ENCODE measurements around the gene NPFFR1.
"Not testable (repeated sequence)": the region's sequence is repeated elsewhere in the genome, so short reads cannot be mapped to it uniquely, and the experiment has no call there.

Gene NPFFR1

GRCh38 chr10:70284542-70285475 lies 1.0 kb upstream of the NPFFR1 start:
- DNase-seq, result no peak

GRCh38 chr10:70283071-70283444 lies 746 bp downstream of the NPFFR1 start:
- DNase-seq, result no peak

- no peak for DNase-seq
Observed at GRCh38 chr10:70281609-70282008, 2.2 kb downstream of the NPFFR1 start.

- DNase-seq, result no peak
Observed at GRCh38 chr10:70280099-70280498, 3.7 kb downstream of the NPFFR1 start.

GRCh38 chr10:70277396-70278030 lies 6.3 kb downstream of the NPFFR1 start:
- DNase-seq, result no peak

GRCh38 chr10:70274643-70275042 lies 9.2 kb downstream of the NPFFR1 start:
- no peak for DNase-seq

GRCh38 chr10:70272925-70273316 lies 10.9 kb downstream of the NPFFR1 start:
- no peak for DNase-seq

GRCh38 chr10:70271996-70272924 lies 11.5 kb downstream of the NPFFR1 start:
- DNase-seq, result no peak

GRCh38 chr10:70270952-70271351 lies 12.9 kb downstream of the NPFFR1 start:
- DNase-seq, result no peak

GRCh38 chr10:70269741-70270140 lies 14.1 kb downstream of the NPFFR1 start:
- no peak for DNase-seq

- no peak for DNase-seq
Observed at GRCh38 chr10:70268376-70268775, 15.4 kb downstream of the NPFFR1 start.

- DNase-seq, result no peak
Observed at GRCh38 chr10:70267161-70267933, 16.5 kb downstream of the NPFFR1 start.

- DNase-seq, result no peak
Observed at GRCh38 chr10:70266701-70267100, 17.1 kb downstream of the NPFFR1 start.

GRCh38 chr10:70266056-70266455 lies 17.7 kb downstream of the NPFFR1 start:
- no peak for DNase-seq

GRCh38 chr10:70265032-70265689 lies 18.6 kb downstream of the NPFFR1 start:
- no peak for DNase-seq

GRCh38 chr10:70260734-70261133 lies 23.1 kb downstream of the NPFFR1 start:
- no peak for DNase-seq

GRCh38 chr10:70260259-70260658 lies 23.5 kb downstream of the NPFFR1 start:
- DNase-seq, result no peak

- no peak for DNase-seq
Observed at GRCh38 chr10:70258216-70258615, 25.6 kb downstream of the NPFFR1 start.

GRCh38 chr10:70257816-70258215 lies 26.0 kb downstream of the NPFFR1 start:
- not testable (repeated sequence) for DNase-seq

GRCh38 chr10:70256463-70256862 lies 27.3 kb downstream of the NPFFR1 start:
- no peak for DNase-seq

- no peak for DNase-seq
Observed at GRCh38 chr10:70255329-70256299, 28.2 kb downstream of the NPFFR1 start.

Data from NCI-H187 treated with DMSO at 0.1 percent for 48 hours (cell line).